Muscle layer of colon (tissue), 2 donors: Measurements from ENCODE around the gene PDE6B.

ENCODE experiments used
- H3K27ac ChIP-seq: one replicate; pipeline ENCODE4 v1.7.0; 2013; ENCODE audit warnings: low read depth, mild to moderate bottlenecking, low read length, moderate library complexity
- H3K27me3 ChIP-seq, 2 donors: one replicate each; pipeline ENCODE4 v1.7.0; 2013; ENCODE audit warnings: low read length in 2 of 2, mild to moderate bottlenecking in 2 of 2; ENCODE audit not compliant: insufficient read depth in 2 of 2, control insufficient read depth in 1 of 2
- H3K36me3 ChIP-seq: one replicate; pipeline ENCODE4 v1.7.0; 2013; ENCODE audit warnings: mild to moderate bottlenecking, low read length; ENCODE audit not compliant: insufficient read depth
- H3K4me1 ChIP-seq: one replicate; pipeline ENCODE4 v1.7.0; 2013; ENCODE audit warnings: mild to moderate bottlenecking, low read length; ENCODE audit not compliant: insufficient read depth
- H3K4me3 ChIP-seq, 2 donors: one replicate each; pipeline ENCODE4 v1.7.0; 2013; ENCODE audit warnings: low read length in 2 of 2, low read depth in 1 of 2, mild to moderate bottlenecking in 1 of 2, moderate library complexity in 1 of 2
- H3K9ac ChIP-seq: one replicate; pipeline ENCODE4 v1.7.0; 2013; ENCODE audit warnings: low read length
- H3K9me3 ChIP-seq: one replicate; pipeline ENCODE4 v1.7.0; 2013; ENCODE audit warnings: mild to moderate bottlenecking, low read length
- donor health status: abdominal sarcoma.
- donor health status: Adenocarcinoma of cecum.

PDE6B gene

DNA sequence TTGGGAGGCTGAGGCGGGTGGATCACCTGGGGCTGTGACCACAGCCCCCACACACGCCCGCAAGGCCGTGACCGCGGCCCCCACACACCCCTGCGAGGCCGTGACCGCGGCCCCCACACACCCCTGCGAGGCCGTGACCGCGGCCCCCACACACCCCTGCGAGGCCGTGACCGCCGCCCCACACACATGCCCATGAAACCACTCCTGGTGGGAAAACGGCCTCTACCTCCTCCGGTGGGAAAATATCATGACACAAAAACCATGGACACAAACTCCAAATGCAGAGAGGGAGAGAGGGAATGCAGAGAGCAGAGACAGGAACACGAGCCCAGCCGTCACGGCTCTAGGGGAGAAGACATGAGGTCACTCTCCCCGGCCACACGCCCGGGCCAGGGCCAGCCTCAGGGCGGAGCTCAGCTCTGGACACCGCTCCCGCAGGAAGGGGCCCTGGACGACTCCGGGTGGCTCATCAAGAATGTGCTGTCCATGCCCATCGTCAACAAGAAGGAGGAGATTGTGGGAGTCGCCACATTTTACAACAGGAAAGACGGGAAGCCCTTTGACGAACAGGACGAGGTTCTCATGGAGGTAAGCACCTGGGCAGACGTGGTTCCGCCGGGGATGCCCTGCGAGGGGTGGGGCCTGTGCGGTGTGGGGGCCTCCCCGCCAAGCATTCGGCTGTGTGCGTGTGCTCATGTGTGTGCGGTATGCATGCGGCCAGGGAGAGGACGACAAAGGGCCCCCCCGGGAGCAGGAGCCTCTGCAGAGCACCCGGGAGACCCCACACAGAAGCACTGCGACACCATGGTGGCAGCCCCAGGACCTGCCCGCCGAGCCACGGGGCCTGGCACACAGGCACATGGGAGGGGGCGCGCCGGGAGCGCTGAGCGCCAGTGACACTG is 31.3 kb downstream of the PDE6B start:
- Histone ChIP-seq H3K36me3 (no peaks in the 10 kb centered on the region), H3K27me3 (peaks cover 0 to 15% of the 10 kb centered on the region in 2 donors), H3K27ac (no peak overlapping the region), H3K9me3 (no peaks in the 10 kb centered on the region), H3K4me1 (no peaks in the 10 kb centered on the region), H3K4me3 (no peak overlapping the region), H3K9ac (no peak overlapping the region)

- peaks cover 0 to 12% of the 10 kb centered on the region in 2 donors for H3K27me3 ChIP-seq
- no peak overlapping the region for H3K9ac ChIP-seq
- no peaks in the 10 kb centered on the region for H3K9me3 ChIP-seq
- no peaks in the 10 kb centered on the region for H3K36me3 ChIP-seq
- H3K27ac ChIP-seq: no peak overlapping the region
- no peak overlapping the region for H3K4me3 ChIP-seq
- H3K4me1 ChIP-seq: no peaks in the 10 kb centered on the region
Measured at GRCh38 chr4:657338-657833, 32.0 kb downstream of the PDE6B start.

DNA sequence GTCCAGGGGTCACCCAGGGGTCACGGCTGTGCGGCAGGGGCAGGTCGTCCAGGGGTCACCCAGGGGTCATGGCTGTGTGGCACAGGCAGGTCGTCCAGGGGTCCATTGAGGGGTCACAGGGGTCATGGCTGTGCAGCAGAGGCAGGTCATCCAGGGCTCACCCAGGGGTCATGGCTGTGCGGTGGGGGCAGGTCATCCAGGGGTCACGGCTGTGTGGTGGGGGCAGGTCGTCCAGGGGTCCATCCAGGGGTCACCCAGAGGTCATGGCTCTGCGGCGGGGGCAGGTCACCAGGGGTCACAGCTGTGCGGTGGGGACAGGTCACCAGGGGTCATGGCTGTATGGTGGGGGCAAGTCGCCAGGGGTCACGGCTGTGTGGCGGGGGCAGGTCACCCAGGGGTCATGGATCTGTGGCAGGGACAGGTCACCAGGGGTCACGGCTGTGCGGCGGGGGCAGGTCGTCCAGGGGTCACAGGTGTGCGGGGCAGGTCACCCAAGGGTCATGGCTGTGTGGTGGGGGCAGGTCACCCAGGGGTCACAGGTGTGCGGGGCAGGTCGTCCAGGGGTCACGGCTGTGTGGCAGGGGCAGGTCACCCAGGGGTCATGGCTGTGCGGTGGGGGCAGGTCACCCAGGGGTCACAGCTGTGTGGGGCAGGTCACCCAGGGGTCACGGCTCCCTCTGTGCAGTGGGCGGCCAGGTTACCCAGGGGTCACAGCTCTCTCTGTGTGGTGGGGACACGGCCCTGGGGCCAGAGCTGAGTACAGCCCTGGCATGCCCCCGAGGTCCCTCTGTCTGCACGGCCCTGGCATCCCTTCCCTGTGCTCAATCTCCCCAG is 32.7 kb downstream of the PDE6B start:
- H3K4me1 ChIP-seq: no peaks in the 10 kb centered on the region
- H3K27ac ChIP-seq: no peak overlapping the region
- H3K9me3 ChIP-seq: no peaks in the 10 kb centered on the region
- H3K27me3 ChIP-seq: peaks cover 0 to 12% of the 10 kb centered on the region in 2 donors
- H3K36me3 ChIP-seq: no peaks in the 10 kb centered on the region
- no peak overlapping the region for H3K4me3 ChIP-seq
- H3K9ac ChIP-seq: no peak overlapping the region

GRCh38 chr4:658681-659667 is 33.6 kb downstream of the PDE6B start:
- Histone ChIP-seq H3K36me3 (no peaks in the 10 kb centered on the region), H3K9me3 (no peaks in the 10 kb centered on the region), H3K27ac (no peak overlapping the region), H3K27me3 (peaks cover 0 to 12% of the 10 kb centered on the region in 2 donors), H3K4me3 (no peak overlapping the region), H3K4me1 (no peaks in the 10 kb centered on the region), H3K9ac (no peak overlapping the region)

- H3K27me3 ChIP-seq: peaks cover 0 to 10% of the 10 kb centered on the region in 2 donors
- no peak overlapping the region for H3K4me3 ChIP-seq
- H3K9ac ChIP-seq: no peak overlapping the region
- no peak overlapping the region for H3K27ac ChIP-seq
- no peaks in the 10 kb centered on the region for H3K4me1 ChIP-seq
- H3K36me3 ChIP-seq: no peaks in the 10 kb centered on the region
- H3K9me3 ChIP-seq: no peaks in the 10 kb centered on the region
Measured at GRCh38 chr4:659851-660250, 34.5 kb downstream of the PDE6B start.

DNA sequence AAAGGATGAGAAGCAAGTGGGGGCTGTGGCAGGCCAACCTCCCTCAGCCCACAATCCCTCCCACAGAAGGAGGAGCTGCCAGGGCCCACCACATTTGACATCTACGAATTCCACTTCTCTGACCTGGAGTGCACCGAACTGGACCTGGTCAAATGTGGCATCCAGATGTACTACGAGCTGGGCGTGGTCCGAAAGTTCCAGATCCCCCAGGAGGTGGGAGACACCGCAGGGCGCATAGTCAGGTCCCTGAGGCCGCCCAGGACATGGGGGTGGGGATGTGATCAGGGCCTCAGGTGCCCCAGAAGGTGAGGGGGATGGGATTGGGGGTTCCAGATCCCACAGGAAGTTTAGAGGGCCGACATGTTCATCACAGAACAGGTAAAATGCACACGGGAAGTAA is 35.0 kb downstream of the PDE6B start:
- no peak overlapping the region for H3K4me3 ChIP-seq
- peaks cover 0 to 4% of the 10 kb centered on the region in 2 donors for H3K27me3 ChIP-seq
- H3K4me1 ChIP-seq: no peaks in the 10 kb centered on the region
- H3K9me3 ChIP-seq: no peaks in the 10 kb centered on the region
- H3K36me3 ChIP-seq: no peaks in the 10 kb centered on the region
- no peak overlapping the region for H3K9ac ChIP-seq
- no peak overlapping the region for H3K27ac ChIP-seq

- H3K4me1 ChIP-seq: no peaks in the 10 kb centered on the region
- no peak overlapping the region for H3K9ac ChIP-seq
- no peaks in the 10 kb centered on the region for H3K9me3 ChIP-seq
- H3K27me3 ChIP-seq: no peaks in the 10 kb centered on the region
- no peak overlapping the region for H3K27ac ChIP-seq
- no peak overlapping the region for H3K4me3 ChIP-seq
- H3K36me3 ChIP-seq: no peaks in the 10 kb centered on the region
Measured at GRCh38 chr4:661231-661630, 35.9 kb downstream of the PDE6B start.

- Histone ChIP-seq H3K9ac (no peak overlapping the region), H3K9me3 (no peaks in the 10 kb centered on the region), H3K4me1 (no peaks in the 10 kb centered on the region), H3K27ac (no peak overlapping the region), H3K4me3 (no peak overlapping the region), H3K36me3 (no peaks in the 10 kb centered on the region), H3K27me3 (no peaks in the 10 kb centered on the region)
Measured at GRCh38 chr4:661881-662761, 36.7 kb downstream of the PDE6B start.

- Histone ChIP-seq H3K9ac (no peak overlapping the region), H3K4me3 (peak overlapping the region in 1 of 2 donors; percentile 47), H3K4me1 (no peaks in the 10 kb centered on the region), H3K27ac (no peak overlapping the region), H3K36me3 (no peaks in the 10 kb centered on the region), H3K9me3 (no peaks in the 10 kb centered on the region), H3K27me3 (no peaks in the 10 kb centered on the region)
Measured at GRCh38 chr4:663046-663437, 37.7 kb downstream of the PDE6B start.
